CD4-positive, alpha-beta T cell treated with Interleukin-17A for 4 hours (primary cell): ENCODE measurements around the gene ZBTB26.
A peak's percentile ranks its signal among the peaks of the same experiment; 100 is the strongest.
"Not testable (repeated sequence)": the region's sequence is repeated elsewhere in the genome, so short reads cannot be mapped to it uniquely, and the experiment has no call there.

Experiments used
- DNase-seq: peaks from one replicate; pipeline ENCODE4 v3.0.0-alpha.2; 2020; ENCODE audit warnings: mixed read lengths

The ZBTB26 gene

GRCh38 chr9:122923947-122924346 lies 7.4 kb downstream of the ZBTB26 start:
- no peak for DNase-seq

- DNase-seq, result no peak
These were observed 8.6 kb downstream of the ZBTB26 start for GRCh38 chr9:122922713-122923112.

- no peak for DNase-seq
These were observed 13.0 kb downstream of the ZBTB26 start for GRCh38 chr9:122918310-122918709.

GRCh38 chr9:122912964-122913673 lies 18.2 kb downstream of the ZBTB26 start, which contains the start of gene ZBTB6:
Gene ZBTB6, minus strand, starts transcription at chr9:122913323. Its CDS starts 1,251 bp downstream, at chr9:122912072.
- peak; percentile 70 for DNase-seq

- no peak for DNase-seq
These were observed 18.7 kb downstream of the ZBTB26 start for GRCh38 chr9:122912671-122912963.

GRCh38 chr9:122906122-122906521 lies 25.2 kb downstream of the ZBTB26 start:
- not testable (repeated sequence) for DNase-seq

- DNase-seq, result peak; percentile 95
These were observed 26.2 kb downstream of the ZBTB26 start, which contains the start of gene RC3H2 for GRCh38 chr9:122904823-122905710. Gene RC3H2, minus strand, starts transcription at chr9:122905359. Its CDS starts 7,850 bp downstream, at chr9:122897509.

- DNase-seq, result peak; percentile 27
These were observed 26.9 kb downstream of the ZBTB26 start for GRCh38 chr9:122904466-122904822.

- no peak for DNase-seq
These were observed 30.5 kb downstream of the ZBTB26 start for GRCh38 chr9:122900791-122901190.

- no peak for DNase-seq
These were observed 33.3 kb downstream of the ZBTB26 start for GRCh38 chr9:122897969-122898368.

GRCh38 chr9:122888480-122888879 lies 42.8 kb downstream of the ZBTB26 start:
- no peak for DNase-seq

GRCh38 chr9:122883125-122883524 lies 48.2 kb downstream of the ZBTB26 start:
- DNase-seq, result no peak

GRCh38 chr9:122879443-122879842 lies 51.9 kb downstream of the ZBTB26 start:
- no peak for DNase-seq

- DNase-seq, result no peak
These were observed 55.8 kb downstream of the ZBTB26 start for GRCh38 chr9:122875523-122875922.

- DNase-seq, result not testable (repeated sequence)
These were observed 64.0 kb downstream of the ZBTB26 start for GRCh38 chr9:122867276-122867675.

- DNase-seq, result no peak
These were observed 65.2 kb downstream of the ZBTB26 start for GRCh38 chr9:122866079-122866478.
